Upper lobe of right lung (tissue), 1 donor: ENCODE data around the gene KSR1. TPM values are rescaled to one million over a fixed set of nuclear protein-coding genes. Genes with fewer than 3 reads are reported as not detected.
A peak's percentile ranks its signal among the peaks of the same experiment; 100 is the strongest.

Experiments used
- ATAC-seq: fragments of 200-7000 bp; cut with Tn5 transposase; one replicate; pipeline ENCODE4 v1.9.1; 2020; ENCODE audit warnings: mild to moderate bottlenecking, moderate library complexity
- DNase-seq: peaks from one replicate; pipeline ENCODE4 v3.0.0-alpha.2; 2020
- H3K27ac ChIP-seq: fragments of 200-600 bp; one replicate; pipeline ENCODE4 v1.8.0; 2022
- H3K27me3 ChIP-seq: fragments of 200-600 bp; one replicate; pipeline ENCODE4 v1.8.0; 2022; ENCODE audit warnings: mild to moderate bottlenecking
- H3K36me3 ChIP-seq: fragments of 200-600 bp; one replicate; pipeline ENCODE4 v1.8.0; 2022
- H3K4me1 ChIP-seq: fragments of 200-600 bp; one replicate; pipeline ENCODE4 v1.8.0; 2022
- H3K4me3 ChIP-seq: fragments of 200-600 bp; one replicate; pipeline ENCODE4 v1.8.0; 2022; ENCODE audit warnings: mild to moderate bottlenecking
- H3K9me3 ChIP-seq: fragments of 200-600 bp; one replicate; pipeline ENCODE4 v1.8.0; 2022
- CTCF ChIP-seq: fragments of 200-600 bp; IDR thresholded peaks from one replicate; pipeline ENCODE4 v1.8.0; 2022; ENCODE audit warnings: antibody characterized with exemption
- intact Hi-C: fragments of 100-400 bp; cut with DNase I; formaldehyde crosslinking; loops from one replicate; pipeline ENCODE4 v1.11.0; 2022
- total RNA-seq: library from RNA; stranded (reverse); fragmentation: NEBNext Ultra II Directional; extraction: Animal tissue kit (Norgen Biotek cat#: 25700); gene quantifications from one replicate; pipeline ENCODE4 v1.2.1, GENCODE V29; 2021
- donor health status: DM: no; HTN: yes; CAD: no; lungs with severe emphysema.

The KSR1 gene
- total RNA-seq, 1 donor from 2014 or later: 52.5 TPM

GRCh38 chr17:27473748-27474609 lies 17.7 kb downstream of the KSR1 start:
- H3K9me3 ChIP-seq: no peaks in the 10 kb centered on the region
- H3K36me3 ChIP-seq: no peaks in the 10 kb centered on the region
- no peaks in the 10 kb centered on the region for H3K27me3 ChIP-seq
- TF ChIP-seq CTCF: no peak
- peaks cover 31% of the 10 kb centered on the region for H3K4me1 ChIP-seq
- H3K4me3 ChIP-seq: no peak overlapping the region
- peak overlapping the region; percentile 49 for H3K27ac ChIP-seq
- intact Hi-C loops: no loop called here
- DNase-seq (peak; percentile 72), ATAC-seq (peak; percentile 67)

GRCh38 chr17:27475070-27475673 lies 18.9 kb downstream of the KSR1 start:
- DNase-seq (peak; percentile 28), ATAC-seq (no peak)
- no peaks in the 10 kb centered on the region for H3K27me3 ChIP-seq
- peak overlapping the region; percentile 47 for H3K27ac ChIP-seq
- H3K4me3 ChIP-seq: no peak overlapping the region
- intact Hi-C loops: no loop called here
- TF ChIP-seq CTCF: no peak
- peaks cover 31% of the 10 kb centered on the region for H3K4me1 ChIP-seq
- no peaks in the 10 kb centered on the region for H3K36me3 ChIP-seq
- H3K9me3 ChIP-seq: no peaks in the 10 kb centered on the region

- H3K4me3 ChIP-seq: no peak overlapping the region
- DNase-seq: peak; percentile 49
- no peak for TF ChIP-seq CTCF
- no peaks in the 10 kb centered on the region for H3K27me3 ChIP-seq
- intact Hi-C loops: no loop called here
- peaks cover 30% of the 10 kb centered on the region for H3K4me1 ChIP-seq
- ATAC-seq: no peak
- no peak overlapping the region for H3K27ac ChIP-seq
- H3K36me3 ChIP-seq: no peaks in the 10 kb centered on the region
- H3K9me3 ChIP-seq: no peaks in the 10 kb centered on the region
These were observed 20.0 kb downstream of the KSR1 start for GRCh38 chr17:27475981-27476895.

GRCh38 chr17:27477050-27477888 lies 21.0 kb downstream of the KSR1 start:
- ATAC-seq: no peak
- no peaks in the 10 kb centered on the region for H3K9me3 ChIP-seq
- no peak overlapping the region for H3K4me3 ChIP-seq
- no peaks in the 10 kb centered on the region for H3K36me3 ChIP-seq
- H3K4me1 ChIP-seq: peaks cover 24% of the 10 kb centered on the region
- H3K27me3 ChIP-seq: no peaks in the 10 kb centered on the region
- DNase-seq: no peak
- no peak for TF ChIP-seq CTCF
- H3K27ac ChIP-seq: no peak overlapping the region
- intact Hi-C loops: no loop called here
